Keratinocyte (primary cell): ENCODE data around the gene MTM1.

ENCODE experiments used
- EZH2 ChIP-seq: IDR thresholded peaks from one replicate; pipeline ENCODE4 v1.6.1; 2012; ENCODE audit warnings: inconsistent platforms, mild to moderate bottlenecking, low read length, moderate library complexity
- TF ChIP-seq, protein P1 (sequence below), 3 experiments: IDR thresholded peaks in 1 of 3; conservative IDR thresholded peaks in 1 of 3; optimal IDR thresholded peaks in 1 of 3; 2 replicates in 2 of 3; 3 replicates in 1 of 3; pipeline versions ENCODE3 to v1.5.1; 2011; ENCODE audit warnings: low read length in 3 of 3, mild to moderate bottlenecking in 3 of 3, moderate library complexity in 2 of 3, control low read depth in 1 of 3, inconsistent platforms in 1 of 3; ENCODE audit not compliant: insufficient read depth in 2 of 3; ENCODE audit errors: extremely low read depth in 1 of 3

DNA sequence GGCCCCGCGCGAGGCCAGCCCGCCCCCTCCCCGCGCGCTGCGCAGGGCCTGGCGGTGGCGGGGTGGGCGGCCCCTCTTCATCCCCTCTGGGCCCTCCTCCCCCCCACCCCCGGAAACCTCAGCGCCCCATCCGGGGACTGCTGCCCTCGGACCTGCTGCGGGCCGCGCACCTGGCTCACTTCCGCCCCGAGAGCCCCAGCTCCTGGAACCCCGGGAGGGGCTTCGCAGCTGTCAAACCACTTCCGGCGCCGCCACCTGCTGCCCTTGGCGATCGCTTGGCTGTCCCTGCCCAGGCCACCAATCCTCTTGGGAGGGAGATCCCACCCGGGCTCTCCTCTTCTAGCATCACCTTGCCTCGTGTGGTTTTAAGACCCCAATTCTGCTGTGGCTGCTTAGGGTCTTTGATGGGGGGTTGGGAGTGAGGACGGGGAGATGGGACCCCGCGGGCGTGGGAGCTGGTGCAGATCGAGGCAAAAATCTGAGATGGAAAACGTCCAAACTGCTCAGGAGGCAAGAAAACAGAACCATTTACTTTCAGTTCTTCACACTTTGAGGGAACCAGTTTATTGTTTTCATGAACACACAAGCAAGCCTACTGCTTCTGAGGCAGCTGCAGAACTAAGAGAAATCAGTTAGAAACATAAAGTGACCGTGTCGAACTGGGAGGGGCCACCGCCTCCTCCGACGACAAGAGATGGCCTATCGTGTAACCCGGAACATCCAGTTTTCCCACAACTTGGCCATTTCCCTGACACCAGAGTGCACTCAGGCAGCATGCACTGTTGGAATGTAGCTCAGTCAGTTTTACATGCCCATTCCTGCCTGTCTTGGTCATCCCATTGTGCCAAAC lies 125.5 kb downstream of the MTM1 start:
- TF ChIP-seq, protein P1, sequence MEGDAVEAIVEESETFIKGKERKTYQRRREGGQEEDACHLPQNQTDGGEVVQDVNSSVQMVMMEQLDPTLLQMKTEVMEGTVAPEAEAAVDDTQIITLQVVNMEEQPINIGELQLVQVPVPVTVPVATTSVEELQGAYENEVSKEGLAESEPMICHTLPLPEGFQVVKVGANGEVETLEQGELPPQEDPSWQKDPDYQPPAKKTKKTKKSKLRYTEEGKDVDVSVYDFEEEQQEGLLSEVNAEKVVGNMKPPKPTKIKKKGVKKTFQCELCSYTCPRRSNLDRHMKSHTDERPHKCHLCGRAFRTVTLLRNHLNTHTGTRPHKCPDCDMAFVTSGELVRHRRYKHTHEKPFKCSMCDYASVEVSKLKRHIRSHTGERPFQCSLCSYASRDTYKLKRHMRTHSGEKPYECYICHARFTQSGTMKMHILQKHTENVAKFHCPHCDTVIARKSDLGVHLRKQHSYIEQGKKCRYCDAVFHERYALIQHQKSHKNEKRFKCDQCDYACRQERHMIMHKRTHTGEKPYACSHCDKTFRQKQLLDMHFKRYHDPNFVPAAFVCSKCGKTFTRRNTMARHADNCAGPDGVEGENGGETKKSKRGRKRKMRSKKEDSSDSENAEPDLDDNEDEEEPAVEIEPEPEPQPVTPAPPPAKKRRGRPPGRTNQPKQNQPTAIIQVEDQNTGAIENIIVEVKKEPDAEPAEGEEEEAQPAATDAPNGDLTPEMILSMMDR (optimal IDR thresholded peaks at IDR 0.05 in 1 of 3, IDR thresholded peaks at IDR 0.05 in 1 of 3, conservative IDR thresholded peaks at IDR 0.05 in 1 of 3; ENCODE audit: extremely low read depth in 1 of 3, insufficient read depth in 2 of 3, low read length in 3 of 3), result no peak
- no peak for TF ChIP-seq EZH2
